H9 (cell line): ENCODE results near the gene FAM13B. TPM values are rescaled to one million over a fixed set of nuclear protein-coding genes. Genes with fewer than 3 reads are reported as not detected.

Experiments
- DNase-seq: peaks from one replicate; pipeline ENCODE4 v3.0.0-alpha.2; 2017
- H2AFZ ChIP-seq: one replicate; pipeline ENCODE4 v1.6.1; 2013; ENCODE audit warnings: mild to moderate bottlenecking, low read length, control low read depth, moderate library complexity
- H2AK5ac ChIP-seq: 2 replicates; pipeline ENCODE4 v1.6.1; 2013; ENCODE audit warnings: low read length, control low read depth, mixed read lengths; ENCODE audit not compliant: insufficient read length
- H2BK120ac ChIP-seq: one replicate; pipeline ENCODE4 v1.6.1; 2013; ENCODE audit warnings: low read depth, mild to moderate bottlenecking, low read length, control low read depth, inconsistent platforms; ENCODE audit not compliant: poor library complexity, severe bottlenecking
- H2BK12ac ChIP-seq: 2 replicates; pipeline ENCODE4 v1.6.1; 2013; ENCODE audit warnings: low read length, control low read depth, mixed read lengths, low read depth; ENCODE audit not compliant: insufficient read length
- H2BK15ac ChIP-seq: 2 replicates; pipeline ENCODE4 v1.6.1; 2013; ENCODE audit warnings: low read depth, low read length, control low read depth
- H2BK20ac ChIP-seq: one replicate; pipeline ENCODE4 v1.6.1; 2013; ENCODE audit warnings: low read depth, mild to moderate bottlenecking, low read length, control low read depth, inconsistent platforms; ENCODE audit not compliant: poor library complexity, severe bottlenecking
- H2BK5ac ChIP-seq: 2 replicates; pipeline ENCODE4 v1.6.1; 2013; ENCODE audit warnings: low read length, control low read depth, mixed read lengths; ENCODE audit not compliant: insufficient read length
- H3K14ac ChIP-seq: 2 replicates; pipeline ENCODE4 v1.6.1; 2013; ENCODE audit warnings: low read length, control low read depth; ENCODE audit not compliant: insufficient read depth
- H3K18ac ChIP-seq: 2 replicates; pipeline ENCODE4 v1.6.1; 2013; ENCODE audit warnings: low read depth, mild to moderate bottlenecking, mixed read lengths, low read length, control low read depth; ENCODE audit not compliant: insufficient read length
- H3K23ac ChIP-seq: 2 replicates; pipeline ENCODE4 v1.6.1; 2013; ENCODE audit warnings: low read length, control low read depth, mixed read lengths, low read depth; ENCODE audit not compliant: insufficient read length
- H3K23me2 ChIP-seq: 2 replicates; pipeline ENCODE4 v1.6.1; 2013; ENCODE audit warnings: low read depth, mild to moderate bottlenecking, mixed read lengths, low read length, control low read depth; ENCODE audit not compliant: insufficient read length, poor library complexity, severe bottlenecking
- H3K27ac ChIP-seq: 2 replicates; pipeline ENCODE4 v1.5.1; 2013; ENCODE audit warnings: low read length, control low read depth, mixed read lengths, low read depth; ENCODE audit not compliant: insufficient read length
- H3K27me3 ChIP-seq: 2 replicates; pipeline ENCODE4 v1.6.1; 2013; ENCODE audit warnings: low read length, control low read depth, inconsistent platforms; ENCODE audit not compliant: insufficient read depth
- H3K4ac ChIP-seq: 2 replicates; pipeline ENCODE4 v1.6.1; 2013; ENCODE audit warnings: low read depth, mild to moderate bottlenecking, control low read depth, inconsistent platforms, low read length, moderate library complexity
- H3K4me1 ChIP-seq: 2 replicates; pipeline ENCODE4 v1.6.1; 2013; ENCODE audit warnings: low read length, control low read depth, inconsistent platforms; ENCODE audit not compliant: insufficient read depth
- H3K4me2 ChIP-seq: 2 replicates; pipeline ENCODE4 v1.6.1; 2013; ENCODE audit warnings: low read length, control low read depth, mixed read lengths; ENCODE audit not compliant: insufficient read length, insufficient read depth
- H3K56ac ChIP-seq: 2 replicates; pipeline ENCODE4 v1.6.1; 2013; ENCODE audit warnings: low read depth, mild to moderate bottlenecking, mixed read lengths, low read length, control low read depth; ENCODE audit not compliant: insufficient read length
- H3K79me1 ChIP-seq: 2 replicates; pipeline ENCODE4 v1.6.1; 2013; ENCODE audit warnings: low read depth, mild to moderate bottlenecking, moderate library complexity, low read length, control low read depth, inconsistent platforms; ENCODE audit not compliant: insufficient read depth, poor library complexity, severe bottlenecking
- H3K79me2 ChIP-seq: 2 replicates; pipeline ENCODE4 v1.6.1; 2013; ENCODE audit warnings: low read length, control low read depth, inconsistent platforms; ENCODE audit not compliant: insufficient read depth
- H3K9ac ChIP-seq: 2 replicates; pipeline ENCODE4 v1.6.1; 2013; ENCODE audit warnings: low read length, control low read depth, mixed read lengths; ENCODE audit not compliant: insufficient read length; ENCODE audit errors: extremely low read depth
- H3K9me3 ChIP-seq: one replicate; pipeline ENCODE4 v1.6.1; 2013; ENCODE audit warnings: low read depth, low read length, inconsistent platforms; ENCODE audit not compliant: control insufficient read depth
- H3T11ph ChIP-seq: one replicate; pipeline ENCODE4 v1.6.1; 2013; ENCODE audit warnings: mild to moderate bottlenecking, low read length, control low read depth, inconsistent platforms
- H4K20me1 ChIP-seq: one replicate; pipeline ENCODE4 v1.6.1; 2013; ENCODE audit not compliant: control insufficient read depth, insufficient read length, insufficient read depth
- H4K5ac ChIP-seq: 2 replicates; pipeline ENCODE4 v1.6.1; 2013; ENCODE audit warnings: low read depth, mild to moderate bottlenecking, mixed read lengths, low read length, control low read depth; ENCODE audit not compliant: insufficient read length
- H4K8ac ChIP-seq: replicated peaks from 2 replicates; pipeline ENCODE4 v1.6.1; 2013; ENCODE audit warnings: low read length, control low read depth, mixed read lengths, low read depth; ENCODE audit not compliant: insufficient read length
- H4K91ac ChIP-seq: 2 replicates; pipeline ENCODE4 v1.6.1; 2013; ENCODE audit warnings: low read depth, mild to moderate bottlenecking, moderate library complexity, mixed read lengths, low read length, control low read depth; ENCODE audit not compliant: insufficient read length
- H3K27ac Mint-ChIP-seq, 3 experiments: 2 replicates in 2 of 3; 3 replicates in 1 of 3; pipeline ENCODE4 v1.8.0; 2020 to 2021; ENCODE audit warnings: mixed read lengths in 3 of 3, mild to moderate bottlenecking in 1 of 3, moderate library complexity in 1 of 3
- H3K27me3 Mint-ChIP-seq: 2 replicates; pipeline ENCODE4 v1.8.0; 2021; ENCODE audit warnings: low read depth, mild to moderate bottlenecking, moderate library complexity, mixed read lengths
- H3K36me3 Mint-ChIP-seq, 3 experiments: 2 replicates in 2 of 3; 3 replicates in 1 of 3; pipeline ENCODE4 v1.8.0; 2020 to 2021; ENCODE audit warnings: low read depth in 3 of 3, mixed read lengths in 3 of 3; ENCODE audit not compliant: insufficient read depth in 1 of 3
- H3K4me1 Mint-ChIP-seq, 2 experiments: 2 replicates each; pipeline ENCODE4 v1.8.0; 2020; ENCODE audit warnings: mixed read lengths in 2 of 2
- H3K4me3 Mint-ChIP-seq, 2 experiments: 2 replicates in 1 of 2; 3 replicates in 1 of 2; pipeline ENCODE4 v1.8.0; 2020 to 2021; ENCODE audit warnings: mild to moderate bottlenecking in 2 of 2, mixed read lengths in 2 of 2, moderate library complexity in 1 of 2
- H3K9me3 Mint-ChIP-seq, 2 experiments: 2 replicates in 1 of 2; 3 replicates in 1 of 2; pipeline ENCODE4 v1.8.0; 2020; ENCODE audit warnings: mild to moderate bottlenecking in 2 of 2, mixed read lengths in 2 of 2, moderate library complexity in 1 of 2
- WGBS: extraction: QIAGEN DNeasy Blood & Tissue Kit; methylation state at CpG from one replicate; pipeline ENCODE4 v1.1.7; 2013; ENCODE audit warnings: missing lambda C conversion rate, low lambda C conversion rate, mixed read lengths; ENCODE audit not compliant: insufficient read length; ENCODE audit errors: extremely low coverage; 5-methylcytosine and 5-hydroxymethylcytosine counted together
- total RNA-seq: library from RNA; stranded (reverse); gene quantifications from 2 replicates; pipeline ENCODE4 v1.2.1, GENCODE V29; 2021
- TF ChIP-seq, protein P1 (sequence below): fragments of 200-600 bp; sonication (generic); conservative IDR thresholded peaks from 3 replicates; pipeline ENCODE4 v1.8.0; 2021; ENCODE audit warnings: antibody characterized with exemption, mild to moderate bottlenecking

FAM13B gene
- total RNA-seq, 1 experiment from 2014 or later, result 23.0 TPM

DNA sequence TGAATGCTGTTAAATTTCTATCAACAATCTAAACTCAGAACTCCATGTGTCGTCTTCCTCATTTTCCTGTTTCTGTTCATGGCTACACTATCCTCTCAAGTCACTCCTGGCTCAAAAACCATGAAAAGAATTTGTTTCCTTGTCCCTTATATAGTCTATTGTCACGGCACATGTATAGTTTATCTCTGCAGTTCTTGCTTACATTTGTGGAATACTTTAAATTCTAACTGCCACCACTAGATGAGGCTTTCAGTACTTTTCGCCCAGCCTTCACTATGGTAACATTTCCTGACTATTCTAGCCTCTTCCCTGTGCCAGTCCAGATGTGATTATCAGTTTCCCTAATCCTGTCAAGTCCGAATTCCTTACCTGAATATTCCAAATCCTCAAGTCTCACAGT lies 109.0 kb downstream of the FAM13B start:
- Mint-ChIP-seq H3K27ac (no peak overlapping the region), H3K36me3 (no peaks in the 10 kb centered on the region), H3K27me3 (no peaks in the 10 kb centered on the region), H3K9me3 (no peaks in the 10 kb centered on the region), H3K4me1 (no peaks in the 10 kb centered on the region), H3K4me3 (no peak overlapping the region)
- Histone ChIP-seq H2BK12ac (no peak overlapping the region), H2AFZ (no peak overlapping the region), H3K18ac (no peak overlapping the region), H3K23me2 (no peaks in the 10 kb centered on the region), H3K23ac (no peak overlapping the region), H3K9me3 (no peaks in the 10 kb centered on the region), H4K20me1 (no peaks in the 10 kb centered on the region), H4K91ac (no peak overlapping the region), H3K27ac (no peak overlapping the region), H3K27me3 (no peaks in the 10 kb centered on the region), H3K56ac (no peak overlapping the region), H3K79me1 (no peaks in the 10 kb centered on the region), H3K9ac (no peak overlapping the region), H3K4me1 (no peaks in the 10 kb centered on the region), H3K4me2 (no peak overlapping the region), H3K79me2 (no peaks in the 10 kb centered on the region; the same call in 1 of the 2 replicates), H3K14ac (no peak overlapping the region), H2BK15ac (no peak overlapping the region), H3T11ph (no peak overlapping the region), H4K5ac (no peak overlapping the region), H3K4ac (no peak overlapping the region), H2BK120ac (no peak overlapping the region), H4K8ac (no peak overlapping the region), H2BK5ac (no peak overlapping the region), H2BK20ac (no peak overlapping the region), H2AK5ac (no peak overlapping the region)
- WGBS, result no CpG with 5 or more reads among the region's 4 CpGs
- no peak for DNase-seq
- TF ChIP-seq, protein P1, sequence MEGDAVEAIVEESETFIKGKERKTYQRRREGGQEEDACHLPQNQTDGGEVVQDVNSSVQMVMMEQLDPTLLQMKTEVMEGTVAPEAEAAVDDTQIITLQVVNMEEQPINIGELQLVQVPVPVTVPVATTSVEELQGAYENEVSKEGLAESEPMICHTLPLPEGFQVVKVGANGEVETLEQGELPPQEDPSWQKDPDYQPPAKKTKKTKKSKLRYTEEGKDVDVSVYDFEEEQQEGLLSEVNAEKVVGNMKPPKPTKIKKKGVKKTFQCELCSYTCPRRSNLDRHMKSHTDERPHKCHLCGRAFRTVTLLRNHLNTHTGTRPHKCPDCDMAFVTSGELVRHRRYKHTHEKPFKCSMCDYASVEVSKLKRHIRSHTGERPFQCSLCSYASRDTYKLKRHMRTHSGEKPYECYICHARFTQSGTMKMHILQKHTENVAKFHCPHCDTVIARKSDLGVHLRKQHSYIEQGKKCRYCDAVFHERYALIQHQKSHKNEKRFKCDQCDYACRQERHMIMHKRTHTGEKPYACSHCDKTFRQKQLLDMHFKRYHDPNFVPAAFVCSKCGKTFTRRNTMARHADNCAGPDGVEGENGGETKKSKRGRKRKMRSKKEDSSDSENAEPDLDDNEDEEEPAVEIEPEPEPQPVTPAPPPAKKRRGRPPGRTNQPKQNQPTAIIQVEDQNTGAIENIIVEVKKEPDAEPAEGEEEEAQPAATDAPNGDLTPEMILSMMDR, result no peak
